ENCODE data around the gene RALA.
A peak's percentile ranks its signal among the peaks of the same experiment; 100 is the strongest.
"Not testable (repeated sequence)": the region's sequence is repeated elsewhere in the genome, so short reads cannot be mapped to it uniquely, and the experiment has no call there.

The RALA gene

GRCh38 chr7:39688611-39689480, 65.5 kb downstream of the RALA start:
- DNase-seq = no peak

GRCh38 chr7:39691821-39692220, 68.4 kb downstream of the RALA start:
- DNase-seq = no peak

GRCh38 chr7:39693086-39693485, 69.7 kb downstream of the RALA start:
- DNase-seq = not testable (repeated sequence)

- DNase-seq = no peak
These were observed 70.4 kb downstream of the RALA start for GRCh38 chr7:39693812-39694211.

GRCh38 chr7:39695852-39696586, 72.6 kb downstream of the RALA start:
- DNase-seq = no peak

- DNase-seq = no peak
These were observed 73.3 kb downstream of the RALA start for GRCh38 chr7:39696631-39697030.

- DNase-seq = no peak
These were observed 74.1 kb downstream of the RALA start for GRCh38 chr7:39697483-39697882.

- DNase-seq = no peak
These were observed 76.8 kb downstream of the RALA start for GRCh38 chr7:39700165-39700564.

GRCh38 chr7:39700932-39701331, 77.6 kb downstream of the RALA start:
- DNase-seq = peak; percentile 10

- no peak for DNase-seq
These were observed 78.8 kb downstream of the RALA start for GRCh38 chr7:39702133-39702532.

GRCh38 chr7:39703144-39703543, 79.8 kb downstream of the RALA start:
- DNase-seq = no peak

- DNase-seq = no peak
These were observed 85.7 kb downstream of the RALA start for GRCh38 chr7:39709029-39709428.

GRCh38 chr7:39709768-39710311, 86.5 kb downstream of the RALA start:
- DNase-seq = no peak

GRCh38 chr7:39712751-39713150, 89.4 kb downstream of the RALA start:
- no peak for DNase-seq

- no peak for DNase-seq
These were observed 91.2 kb downstream of the RALA start for GRCh38 chr7:39714447-39715091.

GRCh38 chr7:39720586-39720985, 97.2 kb downstream of the RALA start:
- DNase-seq = no peak

- DNase-seq = no peak
These were observed 98.0 kb downstream of the RALA start for GRCh38 chr7:39721345-39721744.

GRCh38 chr7:39721919-39722597, 98.7 kb downstream of the RALA start:
- DNase-seq = no peak

- DNase-seq = no peak
These were observed 104.0 kb downstream of the RALA start for GRCh38 chr7:39727231-39728012.

- DNase-seq = peak; percentile 96
These were observed 109.7 kb downstream of the RALA start for GRCh38 chr7:39732837-39733804.

Data from CD4-positive, alpha-beta T cell treated with Interleukin-17A for 1 hour (primary cell).